Lung (tissue), 12 donors: Measurements from ENCODE around the gene MIF4GD. TPM values are rescaled to one million over a fixed set of nuclear protein-coding genes. Genes with fewer than 3 reads are reported as not detected.

Experiments used
- ATAC-seq: fragments of 200-7000 bp; cut with Tn5 transposase; one replicate; pipeline ENCODE4 v1.9.1; 2020; ENCODE audit warnings: moderate number of reproducible peaks; ENCODE audit not compliant: insufficient read depth, low FRiP score
- DNase-seq, 3 donors: peaks; one replicate each; pipeline ENCODE4 v3.0.0-alpha.2; 2013 to 2017
- H3K27ac ChIP-seq, 2 donors: one replicate each; pipeline ENCODE4 v1.5.1; 2013; ENCODE audit warnings: mild to moderate bottlenecking in 2 of 2, moderate library complexity in 2 of 2, control low read depth in 1 of 2, inconsistent platforms in 1 of 2, low read depth in 1 of 2, low read length in 1 of 2
- H3K27me3 ChIP-seq, 3 donors: one replicate each; pipeline ENCODE4 v1.5.1; 2013; ENCODE audit warnings: low read length in 2 of 3; ENCODE audit not compliant: control insufficient read depth in 3 of 3, insufficient read depth in 3 of 3
- H3K36me3 ChIP-seq, 4 donors: one replicate each; pipeline ENCODE4 v1.5.1; 2013; ENCODE audit warnings: low read length in 4 of 4, mild to moderate bottlenecking in 1 of 4, moderate library complexity in 1 of 4; ENCODE audit not compliant: control insufficient read depth in 4 of 4, insufficient read depth in 4 of 4
- H3K4me1 ChIP-seq, 5 donors: one replicate each; pipeline ENCODE4 v1.5.1; 2013; ENCODE audit warnings: low read length in 5 of 5, mild to moderate bottlenecking in 2 of 5, moderate library complexity in 1 of 5; ENCODE audit not compliant: control insufficient read depth in 5 of 5, insufficient read depth in 5 of 5
- H3K4me3 ChIP-seq: one replicate; pipeline ENCODE4 v1.5.1; 2013; ENCODE audit warnings: mild to moderate bottlenecking, control low read depth, moderate library complexity
- H3K9ac ChIP-seq, 2 donors: one replicate each; pipeline ENCODE4 v1.5.1; 2013; ENCODE audit warnings: low read length in 2 of 2, control low read depth in 1 of 2; ENCODE audit not compliant: insufficient read depth in 1 of 2
- H3K9me3 ChIP-seq, 4 donors: one replicate each; pipeline ENCODE4 v1.5.1; 2013; ENCODE audit warnings: low read length in 3 of 4, mild to moderate bottlenecking in 1 of 4, moderate library complexity in 1 of 4; ENCODE audit not compliant: control insufficient read depth in 4 of 4, insufficient read depth in 3 of 4
- CTCF ChIP-seq: IDR thresholded peaks from 2 replicates; pipeline ENCODE4 v1.5.1; 2012; ENCODE audit warnings: mild to moderate bottlenecking; ENCODE audit errors: control extremely low read depth, extremely low read depth
- WGBS, 2 donors: extraction: QIAGEN DNeasy Blood & Tissue Kit; methylation state at CpG; one replicate each; pipeline ENCODE4 v1.1.7; 2013; 5-methylcytosine and 5-hydroxymethylcytosine counted together
- polyA plus RNA-seq, 2 donors: library from polyadenylated mRNA; stranded (reverse); fragments of 200-250 nt; gene quantifications; one replicate each; pipeline ENCODE4 v1.2.1, GENCODE V29; 2013
- total RNA-seq, 2 donors: library from RNA; depleted of rRNA in 1 of 2; stranded (reverse); fragments of >200 nt in 1 of 2; gene quantifications; one replicate each; pipeline ENCODE4 v1.2.1, GENCODE V29; 2014 to 2021
- donor health status: control.
- donor health status: control.
- donor health status: Bipolar disorder and iron deficiency.
- donor health status: healthy.
- donor health status: DM: yes; HTN: yes; CAD: no.

Gene MIF4GD
- total and polyA plus RNA-seq, 4 donors: 9.7 to 34.8 (median 23.0) TPM

GRCh38 chr17:75318211-75318610, 47.2 kb upstream of the MIF4GD start:
- Histone ChIP-seq H3K27ac (peak overlapping the region in 1 of 2 donors; percentile 54), H3K9me3 (no peaks in the 10 kb centered on the region), H3K4me3 (no peak overlapping the region), H3K9ac (no peak overlapping the region), H3K4me1 (no peaks in the 10 kb centered on the region), H3K36me3 (peaks cover 8 to 32% (median 13%) of the 10 kb centered on the region in 4 donors), H3K27me3 (no peaks in the 10 kb centered on the region)
- no peak for TF ChIP-seq CTCF
- no peak for ATAC-seq
- 76 to 87% methylated on average over 10 of the region's 10 CpGs for WGBS, 2 donors
- no peak for DNase-seq

GRCh38 chr17:75317671-75318070, 46.6 kb upstream of the MIF4GD start:
- Histone ChIP-seq H3K9ac (no peak overlapping the region), H3K27ac (no peak overlapping the region), H3K36me3 (peaks cover 8 to 32% (median 13%) of the 10 kb centered on the region in 4 donors), H3K27me3 (no peaks in the 10 kb centered on the region), H3K9me3 (no peaks in the 10 kb centered on the region), H3K4me3 (no peak overlapping the region), H3K4me1 (no peaks in the 10 kb centered on the region)
- no peak for TF ChIP-seq CTCF
- ATAC-seq: no peak
- WGBS, 2 donors: 69 to 71% methylated on average over 11 of the region's 11 CpGs
- DNase-seq: no peak

- Histone ChIP-seq H3K9me3 (no peaks in the 10 kb centered on the region), H3K9ac (no peak overlapping the region), H3K27me3 (no peaks in the 10 kb centered on the region), H3K4me1 (no peaks in the 10 kb centered on the region), H3K4me3 (no peak overlapping the region), H3K27ac (peak overlapping the region in 1 of 2 donors; percentile 33), H3K36me3 (peaks cover 2 to 26% (median 8%) of the 10 kb centered on the region in 4 donors)
- no peak for TF ChIP-seq CTCF
- 79 to 91% methylated on average over 5 of the region's 5 CpGs for WGBS, 2 donors
- DNase-seq (no peak), ATAC-seq (no peak)
Measured at GRCh38 chr17:75316253-75316652, 45.2 kb upstream of the MIF4GD start.

GRCh38 chr17:75315541-75316243, 44.7 kb upstream of the MIF4GD start:
- Histone ChIP-seq H3K4me3 (no peak overlapping the region), H3K9me3 (no peaks in the 10 kb centered on the region), H3K4me1 (no peaks in the 10 kb centered on the region), H3K27ac (peak overlapping the region in 1 of 2 donors; percentile 34), H3K27me3 (no peaks in the 10 kb centered on the region), H3K36me3 (peaks cover 0 to 22% (median 6%) of the 10 kb centered on the region in 4 donors), H3K9ac (no peak overlapping the region)
- DNase-seq (no peak), ATAC-seq (peak; percentile 8)
- WGBS, 2 donors: 77 to 85% methylated on average over 19 of the region's 19 CpGs
- no peak for TF ChIP-seq CTCF
